ENCODE measurements around the gene NLRC5.

DNA sequence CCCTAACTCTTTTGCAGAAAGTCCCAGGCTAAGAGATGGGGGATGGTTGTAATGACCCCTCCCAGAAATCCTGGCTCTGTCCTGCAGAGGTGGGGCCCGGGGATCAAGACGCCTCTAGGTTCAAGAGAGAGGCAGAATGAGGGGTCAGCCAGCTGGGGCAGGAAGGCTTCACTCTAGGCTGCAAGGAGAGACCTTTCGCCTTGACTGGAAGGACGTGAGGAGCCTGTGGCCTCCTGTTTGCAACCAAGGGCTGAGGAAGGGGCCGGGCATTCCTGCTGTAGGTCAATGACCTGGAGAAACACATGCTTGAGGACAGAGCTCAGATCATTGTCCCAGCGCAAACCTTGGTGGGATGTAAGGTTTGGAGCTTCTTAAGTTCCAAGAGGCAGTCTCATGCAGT is 36.4 kb upstream of the NLRC5 start:
- TF ChIP-seq, protein P1, sequence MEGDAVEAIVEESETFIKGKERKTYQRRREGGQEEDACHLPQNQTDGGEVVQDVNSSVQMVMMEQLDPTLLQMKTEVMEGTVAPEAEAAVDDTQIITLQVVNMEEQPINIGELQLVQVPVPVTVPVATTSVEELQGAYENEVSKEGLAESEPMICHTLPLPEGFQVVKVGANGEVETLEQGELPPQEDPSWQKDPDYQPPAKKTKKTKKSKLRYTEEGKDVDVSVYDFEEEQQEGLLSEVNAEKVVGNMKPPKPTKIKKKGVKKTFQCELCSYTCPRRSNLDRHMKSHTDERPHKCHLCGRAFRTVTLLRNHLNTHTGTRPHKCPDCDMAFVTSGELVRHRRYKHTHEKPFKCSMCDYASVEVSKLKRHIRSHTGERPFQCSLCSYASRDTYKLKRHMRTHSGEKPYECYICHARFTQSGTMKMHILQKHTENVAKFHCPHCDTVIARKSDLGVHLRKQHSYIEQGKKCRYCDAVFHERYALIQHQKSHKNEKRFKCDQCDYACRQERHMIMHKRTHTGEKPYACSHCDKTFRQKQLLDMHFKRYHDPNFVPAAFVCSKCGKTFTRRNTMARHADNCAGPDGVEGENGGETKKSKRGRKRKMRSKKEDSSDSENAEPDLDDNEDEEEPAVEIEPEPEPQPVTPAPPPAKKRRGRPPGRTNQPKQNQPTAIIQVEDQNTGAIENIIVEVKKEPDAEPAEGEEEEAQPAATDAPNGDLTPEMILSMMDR (IDR thresholded peaks at IDR 0.05; ENCODE audit: extremely low read depth in 1 of 2, insufficient read depth in 1 of 2, low read depth in 1 of 2, low read length in 2 of 2), result no peak
- no peak for TF ChIP-seq POLR2AphosphoS5 (IDR thresholded peaks at IDR 0.05; ENCODE audit: insufficient read depth, low read depth, low read length)
- TF ChIP-seq POLR2A (IDR thresholded peaks at IDR 0.05; ENCODE audit: low read depth, low read length), result no peak
- TF ChIP-seq, protein P2, sequence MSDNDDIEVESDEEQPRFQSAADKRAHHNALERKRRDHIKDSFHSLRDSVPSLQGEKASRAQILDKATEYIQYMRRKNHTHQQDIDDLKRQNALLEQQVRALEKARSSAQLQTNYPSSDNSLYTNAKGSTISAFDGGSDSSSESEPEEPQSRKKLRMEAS (IDR thresholded peaks at IDR 0.05; ENCODE audit: insufficient read depth, insufficient read length), result no peak
- no peak for TF ChIP-seq EZH2 (IDR thresholded peaks at IDR 0.05; ENCODE audit: borderline replicate concordance, low read depth, low read length, severe bottlenecking)
- TF ChIP-seq FOS (IDR thresholded peaks at IDR 0.05; ENCODE audit: borderline replicate concordance, insufficient read depth, low read length), result no peak

Data from endothelial cell of umbilical vein (primary cell).